CD4-positive, alpha-beta T cell (primary cell): ENCODE results near the gene IL1RAPL2. TPM values are rescaled to one million over a fixed set of nuclear protein-coding genes. Genes with fewer than 3 reads are reported as not detected.

Experiments
- ATAC-seq: fragments of 200-7000 bp; cut with Tn5 transposase; one replicate; pipeline ENCODE4 v1.10.0; 2022; ENCODE audit warnings: mild to moderate bottlenecking; ENCODE audit not compliant: poor library complexity
- CTCF ChIA-PET: fragments of 350-600 bp; sonication (Branson Sonifier 250); formaldehyde crosslinking; loops from one replicate; lab custom pipeline; 2021; ENCODE audit warnings: antibody characterized with exemption, inconsistent platforms; lab: Charles Lee
- POLR2A ChIA-PET: fragments of 350-600 bp; sonication (Branson Sonifier 250); formaldehyde crosslinking; loops from one replicate; lab custom pipeline; 2021; ENCODE audit warnings: antibody characterized with exemption, inconsistent platforms; lab: Charles Lee
- DNase-seq, 14 experiments: peaks; one replicate each; pipeline ENCODE4 v3.0.0-alpha.2; 2013 to 2020; ENCODE audit warnings: mixed read lengths in 2 of 14
- H3K27ac ChIP-seq, 2 donors: one replicate each; pipeline versions ENCODE4 v1.5.1 to v1.7.0; 2013; ENCODE audit warnings: low read length in 2 of 2, low read depth in 1 of 2, mild to moderate bottlenecking in 1 of 2
- H3K27me3 ChIP-seq, 2 experiments: 1 replicate in 1 of 2; 2 replicates in 1 of 2; pipeline versions ENCODE4 v1.6.1 to v1.7.0; 2013; ENCODE audit warnings: low read length in 2 of 2, control low read depth in 1 of 2, mild to moderate bottlenecking in 1 of 2, moderate library complexity in 1 of 2; ENCODE audit not compliant: insufficient read depth in 2 of 2, control insufficient read depth in 1 of 2
- H3K36me3 ChIP-seq: one replicate; pipeline ENCODE4 v1.6.1; 2013; ENCODE audit warnings: low read length, control low read depth; ENCODE audit not compliant: insufficient read depth
- H3K4me1 ChIP-seq: one replicate; pipeline ENCODE4 v1.6.1; 2013; ENCODE audit warnings: low read length, control low read depth; ENCODE audit not compliant: insufficient read depth
- H3K4me3 ChIP-seq: one replicate; pipeline ENCODE4 v1.5.1; 2013; ENCODE audit warnings: mild to moderate bottlenecking, low read length, moderate library complexity
- H3K9me3 ChIP-seq, 2 experiments: 1 replicate in 1 of 2; 2 replicates in 1 of 2; pipeline versions ENCODE4 v1.6.1 to v1.7.0; 2013; ENCODE audit warnings: low read length in 2 of 2, mild to moderate bottlenecking in 2 of 2, control low read depth in 1 of 2, moderate library complexity in 1 of 2; ENCODE audit not compliant: control insufficient read depth in 1 of 2, insufficient read depth in 1 of 2
- H3K27ac Mint-ChIP-seq: one replicate; pipeline ENCODE4 v1.8.0; 2020; ENCODE audit warnings: mixed read lengths
- H3K27me3 Mint-ChIP-seq: one replicate; pipeline ENCODE4 v1.8.0; 2021; ENCODE audit warnings: mixed read lengths
- H3K36me3 Mint-ChIP-seq: one replicate; pipeline ENCODE4 v1.8.0; 2021; ENCODE audit warnings: low read depth, mixed read lengths
- H3K4me1 Mint-ChIP-seq: one replicate; pipeline ENCODE4 v1.8.0; 2021; ENCODE audit warnings: low read depth, mixed read lengths
- H3K4me3 Mint-ChIP-seq: one replicate; pipeline ENCODE4 v1.8.0; 2020; ENCODE audit warnings: mild to moderate bottlenecking, mixed read lengths
- H3K9me3 Mint-ChIP-seq: one replicate; pipeline ENCODE4 v1.8.0; 2020; ENCODE audit warnings: mixed read lengths
- CTCF ChIP-seq: fragments of 200-600 bp; IDR thresholded peaks from one replicate; pipeline ENCODE4 v1.8.0; 2022; ENCODE audit warnings: antibody characterized with exemption, mild to moderate bottlenecking
- intact Hi-C, 2 experiments: fragments of 100-400 bp; cut with DNase I in 1 of 2; cut with micrococcal nuclease in 1 of 2; formaldehyde crosslinking; loops; one replicate each; pipeline versions ENCODE4 v1.15.1 to v1.9.0; 2023 to 2025; cut with DNase I, micrococcal nuclease
- total RNA-seq, 174 experiments: library from RNA in 2 of 174; stranded (reverse) in 2 of 174; gene quantifications; one replicate each; pipeline ENCODE4 v1.2.3 and lab custom pipeline; 2021 to 2026

IL1RAPL2 gene
- total RNA-seq, 2 experiments from 2014 or later, result not detected

DNA sequence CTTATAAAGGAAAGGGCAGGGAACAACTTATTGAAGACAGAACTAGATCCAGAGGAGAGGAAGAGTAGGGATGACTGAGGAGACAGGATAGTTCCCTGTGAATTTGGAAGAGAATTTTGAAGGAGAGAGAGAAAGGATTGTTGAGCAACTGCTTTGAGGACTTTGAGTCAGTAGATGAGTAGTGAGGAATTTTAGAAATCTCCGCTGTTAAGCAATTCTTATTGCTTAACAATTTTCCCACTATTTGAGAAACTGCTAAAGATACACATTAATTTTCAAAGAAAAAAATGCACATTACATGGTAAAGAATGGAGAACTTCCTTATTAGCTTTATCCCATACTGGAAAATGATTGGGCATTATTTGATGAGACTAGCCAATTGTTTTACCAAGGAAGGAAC lies 1140.0 kb downstream of the IL1RAPL2 start:
- intact Hi-C loops, result no loop called here
- ChIA-PET CTCF (no interaction called here), POLR2A (no interaction called here)
- H3K27me3 ChIP-seq, result no peaks in the 10 kb centered on the region
- no peaks in the 10 kb centered on the region for H3K4me1 Mint-ChIP-seq
- H3K27me3 Mint-ChIP-seq, result no peaks in the 10 kb centered on the region
- no peak overlapping the region for H3K4me3 ChIP-seq
- H3K4me3 Mint-ChIP-seq, result no peak overlapping the region
- no peak for TF ChIP-seq CTCF
- ATAC-seq (no peak), DNase-seq (no peak)
- H3K27ac ChIP-seq, result no peak overlapping the region
- no peaks in the 10 kb centered on the region for H3K36me3 ChIP-seq
- no peaks in the 10 kb centered on the region for H3K9me3 Mint-ChIP-seq
- H3K9me3 ChIP-seq, result no peaks in the 10 kb centered on the region
- H3K4me1 ChIP-seq, result no peaks in the 10 kb centered on the region
- no peaks in the 10 kb centered on the region for H3K36me3 Mint-ChIP-seq
- H3K27ac Mint-ChIP-seq, result no peak overlapping the region

- H3K4me1 ChIP-seq, result no peaks in the 10 kb centered on the region
- H3K27me3 ChIP-seq, result no peaks in the 10 kb centered on the region
- H3K36me3 ChIP-seq, result no peaks in the 10 kb centered on the region
- ChIA-PET CTCF (no interaction called here), POLR2A (no interaction called here)
- H3K4me1 Mint-ChIP-seq, result no peaks in the 10 kb centered on the region
- ATAC-seq, result no peak
- no peaks in the 10 kb centered on the region for H3K27me3 Mint-ChIP-seq
- no peak overlapping the region for H3K27ac ChIP-seq
- no peak for TF ChIP-seq CTCF
- intact Hi-C loops, result no loop called here
- no peaks in the 10 kb centered on the region for H3K9me3 Mint-ChIP-seq
- no peak overlapping the region for H3K4me3 ChIP-seq
- H3K9me3 ChIP-seq, result no peaks in the 10 kb centered on the region
- no peak for DNase-seq
- H3K4me3 Mint-ChIP-seq, result no peak overlapping the region
- no peaks in the 10 kb centered on the region for H3K36me3 Mint-ChIP-seq
- no peak overlapping the region for H3K27ac Mint-ChIP-seq
Measured at GRCh38 chrX:105711805-105712204, 1145.8 kb downstream of the IL1RAPL2 start.

DNA sequence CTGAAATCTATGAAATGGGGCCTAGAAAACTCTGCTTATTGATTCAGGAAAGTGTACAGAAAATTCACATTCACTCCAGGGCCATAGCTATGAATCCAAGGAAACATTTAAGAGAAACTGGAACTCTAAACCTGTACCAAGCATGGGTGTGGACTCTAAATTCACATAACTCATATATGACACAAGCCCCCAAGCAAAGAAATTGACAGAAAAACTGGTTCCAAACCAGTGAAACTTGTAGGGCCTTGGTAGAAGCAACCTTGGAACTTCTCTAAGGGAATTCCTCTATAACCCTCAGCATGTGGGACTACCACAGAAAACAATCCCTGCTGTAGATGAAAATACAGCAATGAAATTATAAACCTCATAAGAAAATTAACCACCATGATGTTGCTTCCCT lies 1149.7 kb downstream of the IL1RAPL2 start:
- no peak overlapping the region for H3K27ac Mint-ChIP-seq
- no peaks in the 10 kb centered on the region for H3K27me3 Mint-ChIP-seq
- H3K4me3 ChIP-seq, result no peak overlapping the region
- no peaks in the 10 kb centered on the region for H3K9me3 ChIP-seq
- TF ChIP-seq CTCF, result no peak
- H3K4me1 Mint-ChIP-seq, result no peaks in the 10 kb centered on the region
- no peaks in the 10 kb centered on the region for H3K36me3 ChIP-seq
- intact Hi-C loops, result no loop called here
- ChIA-PET CTCF (no interaction called here), POLR2A (no interaction called here)
- DNase-seq, result no peak
- H3K27me3 ChIP-seq, result no peaks in the 10 kb centered on the region
- no peak overlapping the region for H3K4me3 Mint-ChIP-seq
- no peaks in the 10 kb centered on the region for H3K9me3 Mint-ChIP-seq
- no peaks in the 10 kb centered on the region for H3K36me3 Mint-ChIP-seq
- no peak overlapping the region for H3K27ac ChIP-seq
- no peaks in the 10 kb centered on the region for H3K4me1 ChIP-seq
- ATAC-seq, result no peak
